Dermis microvascular lymphatic vessel endothelial cell (primary cell): ENCODE results near the gene TBC1D1. TPM values are rescaled to one million over a fixed set of nuclear protein-coding genes. Genes with fewer than 3 reads are reported as not detected.

Source experiments
- DNase-seq, 2 donors: peaks; one replicate each; pipeline versions ENCODE4 v3.0.0 to v3.0.0-alpha.2; 2010; ENCODE audit warnings: low read depth in 2 of 2
- total RNA-seq: library from RNA; depleted of rRNA; stranded (reverse); fragments of >200 nt; gene quantifications from 2 replicates; pipeline ENCODE4 v1.2.1, GENCODE V29; 2014

TBC1D1 gene
- total RNA-seq, 1 donor from 2014 or later = 94.7 TPM

DNA sequence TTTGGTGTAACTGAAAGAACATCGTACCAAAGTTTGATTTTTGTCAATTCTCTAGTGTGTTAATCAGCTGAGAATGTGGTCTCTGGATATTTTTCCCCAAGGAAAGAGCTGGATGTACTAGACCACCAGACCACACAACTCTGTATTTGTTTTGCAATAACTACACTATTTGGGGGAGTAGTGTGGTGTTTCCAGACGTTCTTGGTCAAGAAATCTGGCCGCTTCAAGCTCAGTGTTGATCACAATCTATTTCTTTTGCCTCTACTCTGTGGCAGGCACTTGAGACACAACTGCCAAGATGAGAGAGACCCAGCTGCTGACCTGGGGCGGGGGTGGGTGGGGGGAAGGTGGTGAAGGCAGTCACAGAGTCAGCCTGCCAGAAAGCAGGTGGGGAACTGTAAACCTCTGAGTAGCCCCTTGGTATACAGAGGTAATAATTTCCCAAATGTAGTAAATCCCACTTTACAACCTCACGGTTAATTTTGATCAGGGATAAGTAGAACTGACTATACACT, 99.9 kb downstream of the TBC1D1 start:
- no peak for DNase-seq

DNA sequence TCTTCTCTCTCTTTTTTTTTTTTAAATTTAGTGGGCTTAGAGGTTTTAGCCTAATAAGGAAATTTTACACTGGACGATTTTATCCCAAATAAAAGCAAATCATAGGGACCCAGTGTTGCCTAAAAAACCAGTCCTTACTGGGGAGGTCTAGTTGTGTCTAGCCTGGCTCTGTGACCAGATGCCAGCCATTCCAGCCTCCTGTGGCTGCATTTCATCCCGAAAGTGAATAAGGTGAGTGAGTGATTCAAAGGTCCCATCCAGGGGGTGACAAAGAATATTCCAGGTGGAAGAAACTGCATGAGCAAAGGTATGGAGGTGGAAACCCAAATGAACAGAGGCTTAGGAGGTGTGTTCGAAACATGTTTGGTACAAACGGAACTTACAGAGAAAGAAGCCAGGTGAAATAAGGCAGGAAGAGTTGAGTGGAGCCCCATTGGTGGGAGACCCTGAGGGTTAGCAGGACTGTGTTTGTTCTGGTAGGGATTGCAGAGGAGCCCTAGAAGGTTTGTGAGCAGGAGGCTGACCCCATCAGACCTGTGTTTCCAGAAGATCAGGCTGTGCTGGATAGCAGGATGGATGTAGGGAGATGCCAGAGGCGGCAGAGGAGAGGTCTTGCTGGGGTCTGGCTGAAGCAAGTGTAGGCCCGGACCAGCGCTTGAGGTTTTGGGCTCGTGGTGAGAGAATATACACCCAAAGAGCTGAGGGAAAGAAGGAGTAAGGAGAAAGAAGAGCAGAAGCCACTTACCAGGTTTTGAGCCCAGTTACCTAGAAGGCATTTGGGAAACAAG, 100.9 kb downstream of the TBC1D1 start:
- DNase-seq = no peak

DNA sequence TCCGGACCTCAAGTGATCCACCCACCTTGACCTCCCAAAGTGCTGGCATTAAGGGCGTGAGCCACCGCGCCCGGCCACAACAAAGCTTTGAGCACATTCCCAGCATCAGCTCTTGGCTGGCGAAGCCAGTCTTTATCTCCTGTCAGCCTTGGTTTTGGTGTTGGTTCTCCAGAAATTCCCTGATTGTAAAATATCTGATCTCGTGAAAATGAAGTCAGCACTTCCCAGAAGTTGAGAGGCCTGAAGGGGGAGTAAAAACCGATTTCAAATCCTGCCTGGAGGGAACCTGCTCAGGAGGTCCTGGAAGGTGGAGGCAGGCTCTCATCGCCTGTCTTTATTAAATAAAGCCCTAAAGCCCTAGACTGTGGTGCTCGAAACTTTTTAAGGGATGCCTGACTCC, 102.9 kb downstream of the TBC1D1 start:
- no peak for DNase-seq

DNA sequence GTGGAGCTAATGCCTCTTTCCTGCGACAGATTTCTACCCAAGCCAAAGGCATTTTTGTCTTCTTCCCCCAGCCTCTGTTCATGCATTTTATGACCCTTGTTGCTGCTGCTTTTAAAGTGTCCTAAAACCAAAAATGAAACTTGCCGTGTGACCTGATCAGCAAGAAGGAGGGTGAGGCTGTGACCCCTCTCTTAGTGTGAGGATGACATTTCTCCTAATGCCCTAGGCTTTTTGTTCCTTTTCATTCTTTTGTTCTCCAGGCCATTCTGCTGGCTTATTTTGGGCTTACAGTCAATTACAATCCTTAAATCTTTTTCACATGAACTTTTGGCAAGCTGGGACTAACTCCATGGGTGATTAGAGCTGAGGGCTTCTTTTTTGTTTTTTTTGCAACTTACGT, 103.7 kb downstream of the TBC1D1 start:
- DNase-seq = no peak

DNA sequence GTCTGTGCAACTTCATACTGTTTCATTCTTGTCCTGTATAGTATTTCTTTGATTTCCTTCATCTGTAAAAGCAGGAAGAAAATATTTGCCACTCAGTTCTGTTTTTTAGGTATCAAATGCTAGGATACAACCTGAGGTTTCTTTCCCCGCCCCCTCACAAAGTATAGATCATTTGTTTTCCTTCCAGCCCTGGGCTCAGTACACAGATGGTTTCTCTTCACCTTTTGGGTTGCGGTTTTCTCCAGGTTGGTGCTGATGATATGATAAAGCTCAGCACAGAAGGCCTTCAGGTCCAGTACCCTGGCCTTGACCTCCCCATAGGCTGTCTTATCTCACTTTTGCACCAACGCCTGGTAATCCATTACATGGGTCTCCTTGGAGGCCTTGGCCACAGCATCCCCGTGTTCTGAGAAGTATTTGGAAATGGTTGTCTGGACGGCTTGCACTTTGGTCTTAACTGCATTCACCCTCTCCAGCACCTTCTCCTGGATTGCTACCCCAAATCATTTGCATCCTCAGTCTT, 104.5 kb downstream of the TBC1D1 start:
- DNase-seq = no peak

DNA sequence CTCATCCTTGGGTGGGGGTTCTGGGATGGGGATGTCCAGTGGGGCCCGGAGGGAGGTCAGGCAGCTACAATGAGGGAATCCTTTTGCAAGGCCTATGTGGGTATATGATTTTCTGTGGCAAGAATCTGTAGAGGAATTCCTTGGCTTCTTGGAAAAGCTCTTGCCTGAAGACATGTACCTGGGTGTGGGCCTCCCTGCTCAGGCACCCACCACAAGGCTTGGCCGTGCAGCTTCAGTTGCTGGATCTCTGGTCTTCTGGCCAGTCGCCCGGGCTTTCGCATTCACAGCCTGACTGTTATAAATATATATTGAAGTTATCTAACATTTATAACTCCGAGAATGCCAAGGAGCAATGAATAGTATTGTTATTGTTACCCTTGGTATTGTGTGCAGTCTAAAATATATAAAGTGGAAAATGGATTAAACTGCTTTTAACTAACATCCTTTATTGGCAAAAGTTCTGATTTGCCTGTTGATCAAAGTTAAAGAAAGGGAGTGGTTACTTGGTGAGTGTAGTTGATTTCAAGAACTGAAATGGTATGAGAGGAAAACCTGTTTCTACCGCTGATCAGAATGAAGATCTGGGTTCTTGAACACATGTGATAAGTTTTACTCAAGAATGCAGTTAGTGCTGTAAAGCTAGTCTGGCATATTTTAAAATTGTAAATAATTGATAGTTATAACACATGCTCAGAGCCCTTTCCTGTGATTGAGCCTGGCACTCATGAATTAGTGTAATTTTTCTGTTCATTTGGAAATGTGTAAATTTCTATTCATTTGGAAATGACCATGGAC, 105.3 kb downstream of the TBC1D1 start:
- DNase-seq = no peak

DNA sequence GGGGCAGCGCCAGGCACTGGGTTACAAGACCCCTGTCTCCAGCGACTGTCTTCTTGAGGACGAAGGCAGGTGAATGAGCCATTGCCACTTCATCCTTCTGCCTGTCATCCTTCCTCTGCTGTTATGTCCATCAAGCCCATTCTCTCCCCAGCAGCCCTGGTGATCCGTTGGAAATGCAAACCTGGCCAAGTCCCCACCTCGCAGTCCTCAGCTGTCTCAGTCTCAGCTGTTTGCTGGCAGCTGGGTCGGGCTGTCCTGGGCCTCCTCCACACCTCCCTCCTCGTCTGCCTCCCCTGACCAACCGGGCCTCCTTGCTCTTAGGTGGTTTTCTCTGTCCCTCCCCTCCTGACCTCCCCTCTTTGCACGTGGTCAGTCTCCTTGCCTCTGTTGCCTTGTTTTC, 107.3 kb downstream of the TBC1D1 start:
- no peak for DNase-seq

DNA sequence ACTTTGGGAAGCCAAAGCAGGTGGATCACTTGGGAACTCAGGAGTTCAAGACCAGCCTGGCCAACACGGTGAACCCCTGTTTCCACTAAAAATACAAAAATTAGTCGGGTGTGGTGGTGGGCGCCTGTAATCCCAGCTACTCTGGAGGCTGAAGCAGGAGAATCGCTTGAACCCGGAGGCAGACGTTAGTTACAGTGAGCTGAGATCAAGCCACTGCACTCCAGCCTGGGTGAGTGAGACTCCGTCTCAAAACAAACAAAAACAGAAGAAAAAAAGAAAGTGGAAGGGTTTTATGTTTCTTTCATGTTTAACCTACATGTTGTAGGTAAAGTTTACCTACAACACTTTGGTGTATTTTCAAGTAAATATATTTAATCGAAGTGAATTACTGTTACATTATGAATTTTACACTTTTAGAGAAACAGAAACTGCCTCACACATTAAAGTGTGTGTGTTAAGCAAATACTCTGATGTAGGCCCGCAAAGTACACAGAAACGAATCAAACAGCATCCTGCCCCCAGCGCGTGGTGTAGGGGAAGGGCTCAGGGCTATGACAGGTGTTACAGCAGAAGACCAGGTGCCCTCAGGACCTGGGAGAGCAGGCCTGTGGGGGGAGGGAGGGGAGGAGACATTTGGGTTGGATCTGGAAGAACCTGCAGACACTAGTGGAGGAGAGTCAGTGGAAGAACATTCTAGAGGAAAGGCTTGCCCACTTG, 108.3 kb downstream of the TBC1D1 start:
- DNase-seq = no peak

DNA sequence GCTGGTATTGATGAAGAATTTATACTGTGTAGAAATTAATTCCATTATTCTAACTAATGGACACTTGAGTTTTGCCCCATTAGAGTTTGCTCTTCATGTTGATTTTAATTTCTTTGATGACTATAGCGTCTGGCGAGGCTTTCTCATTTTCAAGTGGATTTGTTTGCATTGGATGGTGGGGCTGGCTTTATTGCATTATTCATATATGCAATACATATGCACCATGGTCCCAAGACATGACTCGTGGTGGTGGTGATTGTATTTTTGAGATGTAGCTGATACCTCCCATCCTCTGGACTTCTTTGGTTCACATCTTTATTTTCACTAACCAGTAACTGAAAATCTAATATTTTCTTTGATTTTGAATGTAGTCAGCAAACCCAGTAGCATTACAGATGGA, 109.1 kb downstream of the TBC1D1 start:
- DNase-seq = no peak

DNA sequence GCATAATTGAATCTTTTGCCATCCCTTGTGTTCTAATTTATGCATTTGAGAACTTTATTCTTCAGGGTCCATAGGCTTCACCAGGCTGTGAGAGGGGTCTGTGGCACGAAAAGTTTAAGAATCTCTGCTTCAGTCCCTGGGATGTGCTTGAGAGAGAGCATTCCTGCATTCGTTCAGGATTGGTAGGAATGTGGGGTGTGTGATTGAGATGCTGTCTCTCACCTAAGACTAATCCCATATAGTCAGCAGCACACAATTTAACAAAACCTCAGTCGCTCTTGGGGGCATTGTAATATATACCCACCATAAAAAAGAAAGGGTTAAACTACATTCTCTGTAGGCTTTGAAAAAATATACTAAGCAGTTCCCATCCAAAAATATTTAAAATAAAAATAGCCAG, 111.0 kb downstream of the TBC1D1 start:
- DNase-seq = no peak

DNA sequence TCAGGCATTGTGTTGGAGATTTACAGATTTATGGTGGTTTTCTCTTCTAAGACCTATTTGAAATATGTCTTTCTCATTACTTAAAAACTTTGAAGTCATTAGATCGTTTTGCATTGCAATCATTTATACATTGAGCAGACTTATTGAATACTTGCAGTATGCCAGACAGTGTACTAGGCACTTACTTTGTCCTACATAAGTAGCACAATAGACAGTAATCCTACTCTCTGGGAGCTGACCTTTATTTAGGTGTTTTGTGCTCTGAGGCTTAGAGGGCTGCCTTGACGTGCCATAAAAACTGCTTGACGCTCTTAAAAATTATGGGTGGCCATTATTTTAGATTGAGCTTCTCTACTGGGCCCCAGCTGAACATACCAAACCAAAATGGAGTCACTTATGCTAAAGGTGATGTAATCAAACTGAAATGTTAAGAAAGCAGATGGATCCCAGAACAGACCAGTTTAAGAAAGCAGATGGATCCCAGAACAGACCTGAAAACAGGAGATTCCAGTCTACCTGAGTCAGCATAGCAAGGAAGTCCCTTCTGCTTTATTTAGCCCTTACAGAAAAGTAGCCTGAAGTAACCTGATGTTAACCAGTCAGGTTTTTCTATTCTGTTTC, 111.7 kb downstream of the TBC1D1 start:
- DNase-seq = peak in 1 of 2 donors; percentile 24

DNA sequence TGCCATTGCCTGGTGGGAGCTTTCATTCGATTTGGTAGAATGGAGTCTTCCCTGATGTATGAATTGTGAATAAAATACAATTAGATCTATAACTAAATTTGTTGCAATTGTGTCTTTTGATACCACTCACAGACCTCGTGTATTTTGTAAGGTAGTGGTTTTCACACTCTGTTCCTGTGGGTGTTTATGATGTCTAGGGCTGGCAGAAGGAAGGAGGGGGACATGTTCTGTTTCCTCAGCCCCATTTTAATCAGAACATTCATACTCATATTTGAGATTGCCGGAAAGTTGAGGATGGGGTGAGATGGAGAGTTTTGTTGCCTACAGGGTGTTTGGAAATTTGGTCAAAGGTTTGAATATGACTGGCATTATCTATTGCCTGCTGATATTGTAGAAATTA, 112.2 kb downstream of the TBC1D1 start:
- no peak for DNase-seq

DNA sequence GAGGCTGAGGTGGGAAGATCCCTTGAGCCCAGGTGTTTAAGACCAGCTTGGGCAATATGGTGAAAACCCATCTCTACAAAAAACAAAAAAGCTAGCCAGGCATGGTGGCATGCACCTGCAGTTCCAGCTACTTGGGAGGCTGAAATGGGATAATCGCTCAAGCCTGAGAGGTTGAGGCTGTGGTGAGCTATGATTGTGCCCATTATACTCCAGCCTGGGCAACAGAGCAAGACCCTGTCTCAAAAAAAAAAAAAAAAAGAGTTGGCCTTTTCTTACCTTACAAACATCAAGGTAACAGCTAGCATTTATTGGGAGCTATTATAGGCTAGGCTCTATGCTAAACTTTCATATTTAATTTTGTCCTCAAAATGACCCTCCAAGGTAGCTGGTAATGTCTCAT, 112.7 kb downstream of the TBC1D1 start:
- DNase-seq = no peak

DNA sequence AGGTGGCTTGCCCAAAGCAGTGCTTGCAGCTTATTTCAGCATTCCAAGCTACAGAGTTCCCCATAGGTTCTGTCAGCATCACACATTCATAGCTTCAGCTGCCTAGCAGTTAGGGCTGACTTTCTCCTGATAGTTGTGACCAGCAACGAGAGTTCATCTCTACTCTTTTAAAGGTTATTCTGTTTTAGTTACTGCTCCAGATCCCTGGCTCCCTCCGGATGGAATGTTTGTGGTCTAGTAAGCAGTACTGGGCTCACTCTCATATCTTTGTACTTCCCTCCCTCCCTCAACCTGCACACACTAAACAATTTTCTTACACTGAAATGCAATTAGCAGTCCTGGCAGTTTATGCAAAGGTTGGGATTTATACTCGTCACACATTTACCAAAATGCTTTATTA, 113.2 kb downstream of the TBC1D1 start:
- no peak for DNase-seq

DNA sequence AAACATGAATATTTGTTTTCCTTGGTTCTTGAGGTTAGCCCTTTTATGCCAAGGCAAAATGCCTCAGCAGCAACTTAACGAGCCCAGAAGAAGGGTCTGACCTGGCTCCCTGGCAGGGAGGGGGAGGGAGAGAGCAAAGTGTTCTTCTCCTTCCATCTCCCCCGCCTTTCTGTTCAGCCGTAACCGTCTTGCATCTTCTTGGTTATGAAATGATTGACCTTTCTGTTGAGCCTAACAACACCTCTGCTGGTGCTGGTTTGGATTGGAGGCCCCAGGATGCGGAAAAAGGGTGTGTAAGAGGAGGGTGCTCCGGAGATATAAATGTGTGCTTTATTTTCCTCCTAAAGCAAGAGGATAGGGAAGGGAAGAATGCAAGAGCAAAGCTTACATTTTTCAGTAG, 114.0 kb downstream of the TBC1D1 start:
- no peak for DNase-seq

DNA sequence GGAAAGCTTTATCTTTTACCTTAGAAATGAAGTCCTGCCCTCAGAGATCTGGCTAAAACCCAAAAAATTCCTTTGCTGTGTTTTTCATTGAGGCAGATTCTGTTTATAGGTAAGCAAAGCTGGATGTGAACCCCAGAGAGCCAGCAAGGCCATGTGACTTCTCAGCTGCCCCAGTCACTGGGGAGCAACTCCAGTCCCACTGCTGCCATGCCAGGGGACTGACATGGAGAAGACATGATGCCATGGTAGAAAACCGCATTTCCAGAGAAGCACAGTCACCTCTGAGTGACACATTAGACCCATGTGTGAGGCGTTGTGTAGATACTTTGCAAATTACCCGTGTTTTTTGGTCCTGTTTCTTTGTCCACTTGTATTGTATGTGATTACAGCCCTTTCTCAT, 114.8 kb downstream of the TBC1D1 start:
- no peak for DNase-seq

DNA sequence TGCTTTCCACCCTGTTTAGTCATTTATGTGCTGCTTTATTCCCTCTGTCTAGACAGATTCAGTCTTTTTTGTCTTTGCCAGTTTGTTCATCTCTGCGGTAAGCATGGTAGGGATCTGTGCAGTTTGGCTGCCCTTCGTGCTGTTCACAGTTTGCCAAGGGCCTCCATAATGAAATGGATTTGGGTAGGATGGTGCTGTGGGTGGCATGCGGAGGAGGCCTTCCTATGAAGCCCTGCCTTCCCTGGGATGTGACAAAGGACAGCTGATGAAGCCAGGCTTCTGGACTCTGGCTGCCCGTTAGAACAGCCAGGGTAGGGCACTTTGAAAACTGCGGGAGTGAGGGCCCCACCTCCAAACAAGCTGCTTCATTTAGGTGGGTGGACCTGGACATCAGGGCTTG, 116.8 kb downstream of the TBC1D1 start:
- no peak for DNase-seq

DNA sequence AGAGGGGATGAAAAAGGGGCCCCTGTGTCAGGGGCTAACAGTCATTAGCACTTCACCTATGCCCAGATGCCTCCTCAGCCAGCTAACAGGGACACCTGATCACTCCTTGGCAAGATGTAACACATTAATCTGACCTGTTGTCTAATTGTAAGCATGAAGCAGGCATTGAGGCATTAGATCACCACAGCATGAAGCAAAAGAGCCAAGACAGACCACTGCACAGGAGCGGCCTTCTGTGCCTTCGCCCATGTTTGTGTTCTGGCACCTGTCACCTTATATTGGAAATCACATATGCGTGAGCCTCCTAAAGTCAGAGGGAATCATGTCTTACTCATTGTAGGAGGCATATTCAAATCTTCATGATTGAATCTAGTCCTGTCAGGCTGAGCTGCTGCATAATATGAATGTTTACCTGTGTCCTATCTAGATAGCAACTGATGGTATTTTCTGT, 117.7 kb downstream of the TBC1D1 start:
- no peak for DNase-seq

DNA sequence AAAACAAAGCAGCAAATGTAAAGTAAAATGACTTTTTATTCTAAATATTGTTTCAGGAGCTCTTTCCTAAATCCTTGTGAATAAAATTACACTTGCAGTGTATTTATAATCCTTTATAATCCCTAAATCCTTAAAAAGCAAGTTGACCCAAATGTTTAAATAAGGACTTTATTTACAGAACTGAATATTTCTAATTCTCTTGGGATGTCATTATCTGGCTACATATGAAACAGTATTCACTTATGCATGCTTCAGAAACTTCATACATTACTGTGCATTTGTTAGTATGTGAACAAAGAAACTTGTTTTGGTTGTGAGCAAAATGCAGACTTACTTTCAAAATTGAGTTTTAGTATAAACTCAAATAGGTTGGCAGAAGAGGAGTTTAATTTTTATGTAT, 118.5 kb downstream of the TBC1D1 start:
- no peak for DNase-seq

DNA sequence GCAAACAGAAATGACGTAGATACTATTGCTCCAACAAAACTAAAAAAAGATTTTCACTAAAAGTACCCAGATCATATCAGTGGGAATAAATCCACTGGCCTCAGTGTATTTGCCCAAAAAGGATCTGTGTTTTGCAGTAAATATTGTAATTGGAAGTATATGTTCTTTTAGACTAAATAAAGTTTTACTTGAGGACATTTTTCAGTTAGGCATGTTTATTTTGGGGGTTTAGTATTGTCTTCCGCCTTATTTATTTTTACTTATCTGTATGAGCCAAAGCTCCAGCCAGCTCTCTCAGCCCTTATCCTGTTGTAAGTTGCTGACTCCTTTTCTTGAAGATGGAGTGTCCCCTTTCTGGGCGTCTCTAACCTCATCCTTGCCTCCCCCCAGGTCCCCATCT, 119.1 kb downstream of the TBC1D1 start:
- no peak for DNase-seq

DNA sequence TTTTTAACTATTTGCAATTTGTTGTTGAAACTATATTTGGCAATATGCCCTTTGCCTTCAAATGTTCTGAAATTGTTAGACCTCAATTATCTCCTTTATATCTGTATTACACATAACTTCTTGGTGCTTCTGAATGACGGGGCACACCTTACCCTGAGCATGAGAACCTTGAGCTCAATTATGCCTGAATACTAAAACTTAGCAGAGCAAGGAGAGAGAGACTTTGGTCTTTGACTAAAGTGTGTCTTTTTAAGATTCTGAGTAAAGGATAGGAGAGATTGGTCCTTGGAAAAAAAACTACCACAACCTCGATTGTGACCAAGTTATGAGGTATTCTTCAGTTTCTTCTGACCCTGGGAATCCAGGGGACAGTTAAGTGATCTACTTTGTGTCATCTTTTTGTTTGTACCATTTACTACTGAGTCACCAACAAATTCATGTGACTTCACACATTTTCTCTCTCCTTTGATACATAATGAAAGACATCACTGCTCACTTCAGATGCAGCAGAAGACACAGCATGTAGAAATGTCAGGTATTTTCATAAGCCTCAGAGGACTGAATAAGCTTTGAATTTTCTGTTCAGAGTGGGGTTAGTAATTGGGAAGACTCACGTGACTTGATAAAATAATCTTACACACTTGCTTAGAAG, 120.8 kb downstream of the TBC1D1 start:
- DNase-seq = no peak
